Trophoblast cell (in vitro differentiated cells and primary cell): Measurements from ENCODE around the gene LMF1.

Experiments
- DNase-seq, 2 donors: peaks; one replicate each; pipeline ENCODE4 v3.0.0-alpha.2; 2016
- H2AFZ ChIP-seq: 2 replicates; pipeline ENCODE4 v1.6.1; 2013; ENCODE audit warnings: low read length, moderate library complexity, mild to moderate bottlenecking; ENCODE audit not compliant: insufficient read depth, poor library complexity
- H2AK5ac ChIP-seq: 2 replicates; pipeline ENCODE4 v1.6.1; 2013; ENCODE audit warnings: mild to moderate bottlenecking, low read length
- H2BK120ac ChIP-seq: 2 replicates; pipeline ENCODE4 v1.6.1; 2013; ENCODE audit warnings: low read length, mild to moderate bottlenecking, moderate library complexity; ENCODE audit not compliant: insufficient read depth, poor library complexity
- H2BK12ac ChIP-seq: 2 replicates; pipeline ENCODE4 v1.6.1; 2013; ENCODE audit warnings: mild to moderate bottlenecking, low read length, moderate library complexity
- H2BK5ac ChIP-seq: 2 replicates; pipeline ENCODE4 v1.6.1; 2013; ENCODE audit warnings: low read length, low read depth, moderate library complexity, mild to moderate bottlenecking; ENCODE audit not compliant: poor library complexity
- H3K14ac ChIP-seq: 2 replicates; pipeline ENCODE4 v1.6.1; 2013; ENCODE audit warnings: mild to moderate bottlenecking, low read length
- H3K18ac ChIP-seq: 2 replicates; pipeline ENCODE4 v1.6.1; 2013; ENCODE audit warnings: mild to moderate bottlenecking, low read length
- H3K23ac ChIP-seq: 2 replicates; pipeline ENCODE4 v1.6.1; 2013; ENCODE audit warnings: low read length
- H3K27ac ChIP-seq: 2 replicates; pipeline ENCODE4 v1.5.1; 2013; ENCODE audit warnings: low read depth, mild to moderate bottlenecking, inconsistent platforms, low read length, moderate library complexity
- H3K27me3 ChIP-seq: 2 replicates; pipeline ENCODE4 v1.6.1; 2013; ENCODE audit warnings: inconsistent platforms, mild to moderate bottlenecking, low read length, moderate library complexity; ENCODE audit not compliant: insufficient read depth
- H3K36me3 ChIP-seq, 2 experiments: 1 replicate in 1 of 2; 2 replicates in 1 of 2; pipeline ENCODE4 v1.6.1; 2013; ENCODE audit warnings: low read length in 2 of 2, mild to moderate bottlenecking in 2 of 2, moderate library complexity in 1 of 2; ENCODE audit not compliant: insufficient read depth in 2 of 2, control insufficient read depth in 1 of 2
- H3K4ac ChIP-seq: 2 replicates; pipeline ENCODE4 v1.6.1; 2013; ENCODE audit warnings: low read depth, mild to moderate bottlenecking, low read length, moderate library complexity
- H3K4me1 ChIP-seq, 2 experiments: 1 replicate in 1 of 2; 2 replicates in 1 of 2; pipeline ENCODE4 v1.6.1; 2013; ENCODE audit warnings: low read length in 2 of 2, mild to moderate bottlenecking in 2 of 2, moderate library complexity in 1 of 2; ENCODE audit not compliant: insufficient read depth in 2 of 2, control insufficient read depth in 1 of 2
- H3K4me2 ChIP-seq: 2 replicates; pipeline ENCODE4 v1.6.1; 2013; ENCODE audit warnings: inconsistent platforms, mild to moderate bottlenecking, low read length, moderate library complexity
- H3K4me3 ChIP-seq: 2 replicates; pipeline ENCODE4 v1.5.1; 2013; ENCODE audit warnings: mild to moderate bottlenecking, low read depth, low read length, inconsistent platforms
- H3K79me1 ChIP-seq: one replicate; pipeline ENCODE4 v1.6.1; 2013; ENCODE audit warnings: low read length
- H3K79me2 ChIP-seq: 2 replicates; pipeline ENCODE4 v1.6.1; 2013; ENCODE audit warnings: low read length, mild to moderate bottlenecking; ENCODE audit not compliant: control insufficient read depth, insufficient read depth, poor library complexity
- H3K9ac ChIP-seq: 2 replicates; pipeline ENCODE4 v1.6.1; 2013; ENCODE audit warnings: mild to moderate bottlenecking, low read length
- H3K9me3 ChIP-seq: 2 replicates; pipeline ENCODE4 v1.6.1; 2013; ENCODE audit warnings: low read depth, mild to moderate bottlenecking, control low read depth, inconsistent platforms, low read length; ENCODE audit not compliant: insufficient read depth
- H4K12ac ChIP-seq: 2 replicates; pipeline ENCODE4 v1.6.1; 2013; ENCODE audit warnings: low read depth, mild to moderate bottlenecking, low read length, moderate library complexity
- H4K8ac ChIP-seq: 2 replicates; pipeline ENCODE4 v1.6.1; 2013; ENCODE audit warnings: low read depth, mild to moderate bottlenecking, low read length, moderate library complexity
- H4K91ac ChIP-seq: one replicate; pipeline ENCODE4 v1.6.1; 2013; ENCODE audit warnings: low read depth, mild to moderate bottlenecking, low read length, moderate library complexity
- WGBS: extraction: QIAGEN DNeasy Blood & Tissue Kit; methylation state at CpG from one replicate; pipeline ENCODE4 v1.1.7; 2013; ENCODE audit warnings: missing lambda C conversion rate; ENCODE audit not compliant: insufficient read length, insufficient coverage; ENCODE audit errors: extremely low coverage; 5-methylcytosine and 5-hydroxymethylcytosine counted together

The LMF1 gene

GRCh38 chr16:870856-871561 lies 99.8 kb downstream of the LMF1 start:
- H2AFZ ChIP-seq = no peak overlapping the region
- H3K27ac ChIP-seq = no peak overlapping the region
- no peak overlapping the region for H3K4me3 ChIP-seq
- no peak overlapping the region for H3K14ac ChIP-seq
- H4K91ac ChIP-seq = no peak overlapping the region
- H4K12ac ChIP-seq = no peak overlapping the region
- H3K9me3 ChIP-seq = peaks cover 23% of the 10 kb centered on the region
- no CpG with 5 or more reads among the region's 31 CpGs for WGBS
- H4K8ac ChIP-seq = no peak overlapping the region
- H3K36me3 ChIP-seq = peaks cover 0 to 2% of the 10 kb centered on the region in 2 experiments
- no peak overlapping the region for H3K23ac ChIP-seq
- no peaks in the 10 kb centered on the region for H3K27me3 ChIP-seq
- DNase-seq = no peak
- no peak overlapping the region for H3K18ac ChIP-seq
- no peaks in the 10 kb centered on the region for H3K79me2 ChIP-seq
- no peak overlapping the region for H3K9ac ChIP-seq
- no peaks in the 10 kb centered on the region for H3K4me1 ChIP-seq
- no peak overlapping the region for H3K4me2 ChIP-seq
- H2BK5ac ChIP-seq = no peak overlapping the region
- H2BK120ac ChIP-seq = no peak overlapping the region
- H3K79me1 ChIP-seq = no peaks in the 10 kb centered on the region
- no peak overlapping the region for H2BK12ac ChIP-seq
- H2AK5ac ChIP-seq = no peak overlapping the region
- no peak overlapping the region for H3K4ac ChIP-seq

GRCh38 chr16:869823-870641 lies 100.8 kb downstream of the LMF1 start:
- WGBS = no CpG with 5 or more reads among the region's 32 CpGs
- Histone ChIP-seq H3K4me1 (no peaks in the 10 kb centered on the region), H3K79me1 (no peaks in the 10 kb centered on the region), H3K4ac (no peak overlapping the region), H3K79me2 (no peaks in the 10 kb centered on the region), H3K4me2 (no peak overlapping the region), H2AFZ (no peak overlapping the region), H3K9me3 (peaks cover 23% of the 10 kb centered on the region), H3K18ac (no peak overlapping the region), H3K9ac (no peak overlapping the region), H3K23ac (no peak overlapping the region), H4K12ac (no peak overlapping the region), H4K91ac (no peak overlapping the region), H3K14ac (no peak overlapping the region), H2BK12ac (no peak overlapping the region), H2BK120ac (no peak overlapping the region), H2AK5ac (no peak overlapping the region), H3K27me3 (no peaks in the 10 kb centered on the region), H4K8ac (no peak overlapping the region), H3K4me3 (no peak overlapping the region), H3K27ac (no peak overlapping the region), H3K36me3 (peaks cover 0 to 2% of the 10 kb centered on the region in 2 experiments), H2BK5ac (no peak overlapping the region)
- DNase-seq = no peak

GRCh38 chr16:868846-869822 lies 101.7 kb downstream of the LMF1 start:
- H3K23ac ChIP-seq = no peak overlapping the region
- DNase-seq = no peak
- H3K27ac ChIP-seq = no peak overlapping the region
- H3K79me2 ChIP-seq = no peaks in the 10 kb centered on the region
- H3K9ac ChIP-seq = no peak overlapping the region
- H3K79me1 ChIP-seq = no peaks in the 10 kb centered on the region
- no peak overlapping the region for H3K4ac ChIP-seq
- H2AK5ac ChIP-seq = no peak overlapping the region
- no peak overlapping the region for H3K14ac ChIP-seq
- peaks cover 0 to 2% of the 10 kb centered on the region in 2 experiments for H3K36me3 ChIP-seq
- no peak overlapping the region for H4K12ac ChIP-seq
- H2BK5ac ChIP-seq = no peak overlapping the region
- no peak overlapping the region for H3K4me2 ChIP-seq
- H2BK120ac ChIP-seq = no peak overlapping the region
- no peak overlapping the region for H3K18ac ChIP-seq
- no peak overlapping the region for H2AFZ ChIP-seq
- no CpG with 5 or more reads among the region's 37 CpGs for WGBS
- no peak overlapping the region for H2BK12ac ChIP-seq
- H3K4me1 ChIP-seq = no peaks in the 10 kb centered on the region
- no peak overlapping the region for H4K91ac ChIP-seq
- peaks cover 21% of the 10 kb centered on the region for H3K9me3 ChIP-seq
- H4K8ac ChIP-seq = no peak overlapping the region
- no peaks in the 10 kb centered on the region for H3K27me3 ChIP-seq
- no peak overlapping the region for H3K4me3 ChIP-seq

- Histone ChIP-seq H3K36me3 (peaks cover 0 to 1% of the 10 kb centered on the region in 2 experiments), H2BK12ac (no peak overlapping the region), H3K79me2 (no peaks in the 10 kb centered on the region), H2BK5ac (no peak overlapping the region), H3K27ac (no peak overlapping the region), H2AFZ (no peak overlapping the region), H2BK120ac (no peak overlapping the region), H3K9ac (no peak overlapping the region), H3K4me1 (no peaks in the 10 kb centered on the region), H3K4me2 (no peak overlapping the region), H3K18ac (no peak overlapping the region), H2AK5ac (no peak overlapping the region), H4K12ac (no peak overlapping the region), H3K4ac (no peak overlapping the region), H3K79me1 (no peaks in the 10 kb centered on the region), H3K23ac (no peak overlapping the region), H4K91ac (no peak overlapping the region), H4K8ac (no peak overlapping the region), H3K27me3 (no peaks in the 10 kb centered on the region), H3K9me3 (peaks cover 23% of the 10 kb centered on the region), H3K4me3 (no peak overlapping the region), H3K14ac (no peak overlapping the region)
- no CpG with 5 or more reads among the region's 6 CpGs for WGBS
- DNase-seq = no peak
These were observed 102.4 kb downstream of the LMF1 start for GRCh38 chr16:868386-868755.
